Measurements from ENCODE around the gene LMO1. TPM values are rescaled to one million over a fixed set of nuclear protein-coding genes. Genes with fewer than 3 reads are reported as not detected.
A peak's percentile ranks its signal among the peaks of the same experiment; 100 is the strongest.

The LMO1 gene
- total and polyA plus RNA-seq, 9 of the 15 experiments (the other 6 are each of a cell fraction or from before 2014, with no cell fraction given) = not detected

DNA sequence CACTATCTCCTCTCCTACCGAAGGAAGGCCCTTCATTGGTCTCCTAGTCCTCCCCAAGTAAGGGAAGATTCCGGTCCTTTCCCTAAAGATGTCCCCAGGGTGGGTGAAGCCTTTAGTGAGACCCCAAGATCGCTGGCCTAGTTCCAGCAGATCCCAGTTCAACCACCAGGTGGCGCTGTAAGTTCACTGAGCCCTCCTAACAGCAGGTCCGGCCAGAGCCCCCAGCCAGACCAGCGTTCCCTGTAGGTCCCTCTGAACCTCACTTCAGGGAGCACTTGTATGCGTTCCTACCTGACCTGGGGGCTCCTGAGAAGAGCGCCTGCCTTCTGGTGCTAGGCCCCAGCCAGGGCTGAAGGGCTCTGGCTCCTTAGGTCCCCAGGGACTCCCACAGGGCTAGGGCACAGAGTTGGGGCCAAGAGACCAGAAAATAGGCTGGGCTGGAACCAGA is 38.1 kb downstream of the LMO1 start:
- no peaks in the 10 kb centered on the region for H3K9me1 ChIP-seq (ENCODE audit: control insufficient read depth, insufficient read depth, low read length)
- no peak overlapping the region for H2AFZ ChIP-seq (ENCODE audit: low read depth, low read length)
- no peak overlapping the region for H3K4me2 ChIP-seq (ENCODE audit: insufficient read depth, low read length)
- H3K4me3 ChIP-seq = no peak overlapping the region
- H4K20me1 ChIP-seq (replicated peaks; ENCODE audit: control insufficient read depth, insufficient read depth, low read length) = 0 out of 2 replicates have a peak, but pooled peaks cover 7% of the 10 kb centered on the region
- ChIA-PET POLR2A (no interaction called here), CTCF (ENCODE audit: low intra/inter-chr PET ratio) (interaction anchor here (0.6 to 1.7 kb wide), 7 partner anchors 33 to 1860 kb away, joined by 3 to 10 read pairs (median 3); no protein-coding TSS in a partner anchor)
- DNase-seq (ENCODE audit: extremely low read depth in 1 of 4, low spot score in 3 of 4) (peak; percentile 72 to 91 (median 86)), FAIRE-seq (peak; percentile 85), ATAC-seq (peak; percentile 90)
- no peaks in the 10 kb centered on the region for H3K79me2 ChIP-seq (ENCODE audit: control insufficient read depth, insufficient read depth, low read length)
- H3K9me3 ChIP-seq (replicated peaks; ENCODE audit: control insufficient read depth, insufficient read depth, low read depth, low read length) = no peaks in the 10 kb centered on the region
- no peaks in the 10 kb centered on the region for H3K4me1 ChIP-seq (replicated peaks in 1 of 2; ENCODE audit: control insufficient read depth in 2 of 2, insufficient read depth in 2 of 2, low read length in 2 of 2)
- intact Hi-C loops (cut with micrococcal nuclease) (loop anchor here (1.0 kb wide), 2 partner anchors 93 to 341 kb away; no protein-coding TSS in a partner anchor), in situ Hi-C loops (cut with MboI) (loop anchor here (10.0 kb wide), 1 partner anchor 339 kb away; no protein-coding TSS in a partner anchor)
- peaks cover 8 to 58% of the 10 kb centered on the region in 2 experiments; a peak in 4 of 5 replicates for H3K27me3 ChIP-seq (ENCODE audit: control insufficient read depth in 2 of 2, insufficient read depth in 2 of 2, low read length in 2 of 2)
- no peak overlapping the region for H3K27ac ChIP-seq (ENCODE audit: extremely low read depth, low read depth, low read length)
- WGBS (ENCODE audit: insufficient coverage, low coverage, missing lambda C conversion rate) = 2% methylated on average over 8 of the region's 8 CpGs
- BruUV-seq (replicated peaks) = no TSS peak
- no peak overlapping the region for H3K9ac ChIP-seq (ENCODE audit: insufficient read depth in 1 of 2, low read depth in 2 of 2, low read length in 2 of 2)
- H3K36me3 ChIP-seq (ENCODE audit: control insufficient read depth, insufficient read depth, low read length) = no peaks in the 10 kb centered on the region
- TF ChIP-seq ZNF644 (tag; IDR thresholded peaks at IDR 0.05; ENCODE audit: low read depth) (no peak), RB1 (IDR thresholded peaks at IDR 0.05; ENCODE audit: low read depth) (0 out of 2 replicates have a peak, but pooled peaks have one; percentile 11), STAG1 (CRISPR knock-in tag; IDR thresholded peaks at IDR 0.05; ENCODE audit: borderline replicate concordance) (peak; percentile 79; the same call in 1 of the 2 replicates), REST (IDR thresholded peaks at IDR 0.05; ENCODE audit: borderline replicate concordance) (peak; percentile 63), REST (CRISPR knock-in tag; IDR thresholded peaks at IDR 0.05; ENCODE audit: low read depth) (no peak), ATF4 (CRISPR knock-in tag; IDR thresholded peaks at IDR 0.05) (no peak), ZBTB7A (IDR thresholded peaks at IDR 0.05; ENCODE audit: borderline replicate concordance, control insufficient read depth, low read depth, low read length) (peak; percentile 57; the same call in 1 of the 2 replicates), NFIC (IDR thresholded peaks at IDR 0.05) (peak; percentile 94), RAD21 (CRISPR knock-in tag; conservative IDR thresholded peaks at IDR 0.05 in 1 of 2, IDR thresholded peaks at IDR 0.05 in 1 of 2) (peak; percentile 69 to 80), ZFP1 (CRISPR knock-in tag; IDR thresholded peaks at IDR 0.05) (no peak), PRMT5 (CRISPR knock-in tag; IDR thresholded peaks at IDR 0.05) (no peak)
- TF ChIP-seq, protein P1, sequence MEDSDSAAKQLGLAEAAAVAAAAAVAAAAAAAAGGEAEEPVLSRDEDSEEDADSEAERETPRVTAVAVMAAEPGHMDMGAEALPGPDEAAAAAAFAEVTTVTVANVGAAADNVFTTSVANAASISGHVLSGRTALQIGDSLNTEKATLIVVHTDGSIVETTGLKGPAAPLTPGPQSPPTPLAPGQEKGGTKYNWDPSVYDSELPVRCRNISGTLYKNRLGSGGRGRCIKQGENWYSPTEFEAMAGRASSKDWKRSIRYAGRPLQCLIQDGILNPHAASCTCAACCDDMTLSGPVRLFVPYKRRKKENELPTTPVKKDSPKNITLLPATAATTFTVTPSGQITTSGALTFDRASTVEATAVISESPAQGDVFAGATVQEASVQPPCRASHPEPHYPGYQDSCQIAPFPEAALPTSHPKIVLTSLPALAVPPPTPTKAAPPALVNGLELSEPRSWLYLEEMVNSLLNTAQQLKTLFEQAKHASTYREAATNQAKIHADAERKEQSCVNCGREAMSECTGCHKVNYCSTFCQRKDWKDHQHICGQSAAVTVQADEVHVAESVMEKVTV (CRISPR knock-in tag; IDR thresholded peaks at IDR 0.05) = peak; percentile 59
